Parathyroid adenoma (tissue), 2 donors: ENCODE data around the gene POFUT2.

ENCODE experiments used
- H2AFZ ChIP-seq: fragments of 300-600 bp; sonication (generic); one replicate; pipeline ENCODE4 v1.7.0; 2017; ENCODE audit warnings: antibody characterized with exemption, mild to moderate bottlenecking
- H3K27ac ChIP-seq: fragments of 300-600 bp; sonication (generic); one replicate; pipeline ENCODE4 v1.7.0; 2017
- H3K27me3 ChIP-seq: fragments of 300-600 bp; sonication (generic); one replicate; pipeline ENCODE4 v1.7.0; 2017; ENCODE audit warnings: low read length; ENCODE audit not compliant: control insufficient read depth, insufficient read depth
- H3K36me3 ChIP-seq: fragments of 300-600 bp; sonication (generic); one replicate; pipeline ENCODE4 v1.7.0; 2017; ENCODE audit warnings: low read length; ENCODE audit not compliant: control insufficient read depth, insufficient read depth
- H3K4me1 ChIP-seq: fragments of 300-600 bp; sonication (generic); one replicate; pipeline ENCODE4 v1.7.0; 2017; ENCODE audit warnings: control low read depth
- H3K4me2 ChIP-seq: fragments of 300-600 bp; sonication (generic); one replicate; pipeline ENCODE4 v1.7.0; 2017; ENCODE audit warnings: low read length
- H3K4me3 ChIP-seq: fragments of 300-600 bp; sonication (generic); one replicate; pipeline ENCODE4 v1.7.0; 2017; ENCODE audit warnings: low read depth, low read length
- H3K79me2 ChIP-seq: fragments of 300-600 bp; sonication (generic); one replicate; pipeline ENCODE4 v1.7.0; 2017; ENCODE audit warnings: control low read depth
- H3K9ac ChIP-seq: fragments of 300-600 bp; sonication (generic); one replicate; pipeline ENCODE4 v1.7.0; 2017; ENCODE audit warnings: mild to moderate bottlenecking
- H3K9me3 ChIP-seq: fragments of 300-600 bp; sonication (generic); one replicate; pipeline ENCODE4 v1.7.0; 2017; ENCODE audit warnings: low read length; ENCODE audit not compliant: control insufficient read depth
- TF ChIP-seq, protein P1 (sequence below): fragments of 300-600 bp; sonication (generic); IDR thresholded peaks from one replicate; pipeline ENCODE4 v1.7.0; 2017; ENCODE audit warnings: antibody characterized with exemption, mild to moderate bottlenecking
- donor health status: primary hyperparathyroidism.

Gene POFUT2

DNA sequence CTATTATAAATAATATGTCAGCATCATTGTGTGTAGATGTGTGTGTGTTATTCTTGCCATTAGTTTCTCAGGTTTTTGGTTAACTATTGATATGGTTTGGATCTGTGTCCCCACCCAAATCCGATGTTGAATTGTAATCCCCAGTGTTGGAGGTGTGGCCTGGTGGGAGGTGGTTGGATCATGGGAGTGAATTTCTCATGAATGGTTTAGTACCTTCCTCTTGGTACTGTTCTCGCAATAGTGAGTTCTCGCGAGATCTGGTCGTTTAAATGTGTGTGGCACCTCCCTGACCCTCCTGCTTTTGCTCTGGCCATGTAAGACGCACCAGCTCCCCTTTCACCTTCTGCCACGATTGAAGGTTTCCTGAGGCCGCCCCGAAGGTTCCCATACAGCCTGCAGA lies 9.6 kb upstream of the POFUT2 start:
- no peak overlapping the region for H2AFZ ChIP-seq
- H3K4me1 ChIP-seq: peaks cover 15% of the 10 kb centered on the region
- no peaks in the 10 kb centered on the region for H3K27me3 ChIP-seq
- H3K27ac ChIP-seq: no peak overlapping the region
- no peaks in the 10 kb centered on the region for H3K79me2 ChIP-seq
- no peak overlapping the region for H3K4me3 ChIP-seq
- no peak overlapping the region for H3K4me2 ChIP-seq
- H3K9me3 ChIP-seq: no peaks in the 10 kb centered on the region
- TF ChIP-seq, protein P1, sequence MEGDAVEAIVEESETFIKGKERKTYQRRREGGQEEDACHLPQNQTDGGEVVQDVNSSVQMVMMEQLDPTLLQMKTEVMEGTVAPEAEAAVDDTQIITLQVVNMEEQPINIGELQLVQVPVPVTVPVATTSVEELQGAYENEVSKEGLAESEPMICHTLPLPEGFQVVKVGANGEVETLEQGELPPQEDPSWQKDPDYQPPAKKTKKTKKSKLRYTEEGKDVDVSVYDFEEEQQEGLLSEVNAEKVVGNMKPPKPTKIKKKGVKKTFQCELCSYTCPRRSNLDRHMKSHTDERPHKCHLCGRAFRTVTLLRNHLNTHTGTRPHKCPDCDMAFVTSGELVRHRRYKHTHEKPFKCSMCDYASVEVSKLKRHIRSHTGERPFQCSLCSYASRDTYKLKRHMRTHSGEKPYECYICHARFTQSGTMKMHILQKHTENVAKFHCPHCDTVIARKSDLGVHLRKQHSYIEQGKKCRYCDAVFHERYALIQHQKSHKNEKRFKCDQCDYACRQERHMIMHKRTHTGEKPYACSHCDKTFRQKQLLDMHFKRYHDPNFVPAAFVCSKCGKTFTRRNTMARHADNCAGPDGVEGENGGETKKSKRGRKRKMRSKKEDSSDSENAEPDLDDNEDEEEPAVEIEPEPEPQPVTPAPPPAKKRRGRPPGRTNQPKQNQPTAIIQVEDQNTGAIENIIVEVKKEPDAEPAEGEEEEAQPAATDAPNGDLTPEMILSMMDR: no peak
- no peaks in the 10 kb centered on the region for H3K36me3 ChIP-seq
- no peak overlapping the region for H3K9ac ChIP-seq

DNA sequence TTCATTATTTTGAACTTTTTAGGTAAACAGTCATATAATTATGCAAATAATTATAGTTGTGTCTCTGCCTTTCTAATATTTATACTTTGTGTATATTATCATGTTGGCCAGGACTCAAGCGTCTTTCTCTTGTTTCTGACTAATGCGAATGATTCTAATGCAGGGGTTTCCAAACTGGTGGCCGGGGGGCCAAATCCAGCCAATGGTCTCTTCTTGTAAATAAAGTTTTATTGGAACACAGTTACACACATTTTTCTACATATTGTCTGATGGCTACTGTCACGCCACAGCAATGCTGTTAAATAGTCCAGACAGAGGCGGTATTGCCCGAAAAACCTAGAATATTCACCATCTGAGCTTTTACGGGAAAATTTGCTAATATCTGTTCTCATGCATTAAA lies 8.9 kb upstream of the POFUT2 start:
- Histone ChIP-seq H3K27ac (peak overlapping the region; percentile 92), H3K36me3 (no peaks in the 10 kb centered on the region), H3K4me3 (no peak overlapping the region), H3K4me1 (peaks cover 15% of the 10 kb centered on the region), H3K4me2 (no peak overlapping the region), H3K27me3 (no peaks in the 10 kb centered on the region), H2AFZ (no peak overlapping the region), H3K9ac (no peak overlapping the region), H3K9me3 (no peaks in the 10 kb centered on the region), H3K79me2 (no peaks in the 10 kb centered on the region)
- TF ChIP-seq, protein P1: no peak

DNA sequence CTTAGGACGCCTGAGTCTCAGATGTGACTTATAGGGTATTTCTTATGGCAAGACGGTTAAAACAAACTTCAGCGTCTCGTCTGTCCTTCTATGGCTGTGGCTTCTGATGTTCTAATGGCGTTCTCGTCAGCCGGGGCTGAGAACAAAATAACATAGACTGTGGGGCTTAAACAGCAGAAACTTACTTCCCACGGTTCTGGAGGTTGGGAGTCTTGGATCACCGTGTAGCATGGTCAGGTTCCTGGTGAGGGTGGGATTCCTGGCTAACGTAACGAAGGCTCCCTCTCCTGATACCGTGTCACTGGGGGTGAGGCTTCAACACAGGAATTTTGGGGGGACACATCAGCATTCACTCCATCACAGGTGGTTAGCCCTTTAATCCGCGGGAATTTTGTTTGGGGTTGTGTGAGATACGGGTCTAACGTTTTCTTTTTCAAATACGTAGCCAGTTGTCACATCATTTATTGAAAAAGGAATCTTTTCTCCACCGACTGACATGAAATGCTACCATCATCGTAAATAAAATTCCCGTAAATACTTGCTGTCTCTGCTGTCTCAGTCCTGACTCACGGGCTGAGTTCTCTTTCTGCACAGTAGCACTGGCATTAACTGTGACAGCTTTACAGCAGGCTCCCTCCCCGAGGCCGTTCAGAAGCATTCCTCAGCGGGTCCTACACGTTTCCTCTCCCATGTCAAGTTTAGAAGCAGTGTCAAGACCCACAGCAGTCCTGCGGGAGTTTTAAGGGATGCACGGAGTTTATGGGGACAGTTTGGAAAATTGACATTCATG lies 8.1 kb upstream of the POFUT2 start:
- H3K9ac ChIP-seq: no peak overlapping the region
- H3K79me2 ChIP-seq: no peaks in the 10 kb centered on the region
- no peak overlapping the region for H3K4me2 ChIP-seq
- peaks cover 15% of the 10 kb centered on the region for H3K4me1 ChIP-seq
- no peak overlapping the region for H3K4me3 ChIP-seq
- no peaks in the 10 kb centered on the region for H3K27me3 ChIP-seq
- TF ChIP-seq, protein P1: no peak
- H3K36me3 ChIP-seq: no peaks in the 10 kb centered on the region
- no peak overlapping the region for H2AFZ ChIP-seq
- peak overlapping the region; percentile 92 for H3K27ac ChIP-seq
- H3K9me3 ChIP-seq: no peaks in the 10 kb centered on the region

DNA sequence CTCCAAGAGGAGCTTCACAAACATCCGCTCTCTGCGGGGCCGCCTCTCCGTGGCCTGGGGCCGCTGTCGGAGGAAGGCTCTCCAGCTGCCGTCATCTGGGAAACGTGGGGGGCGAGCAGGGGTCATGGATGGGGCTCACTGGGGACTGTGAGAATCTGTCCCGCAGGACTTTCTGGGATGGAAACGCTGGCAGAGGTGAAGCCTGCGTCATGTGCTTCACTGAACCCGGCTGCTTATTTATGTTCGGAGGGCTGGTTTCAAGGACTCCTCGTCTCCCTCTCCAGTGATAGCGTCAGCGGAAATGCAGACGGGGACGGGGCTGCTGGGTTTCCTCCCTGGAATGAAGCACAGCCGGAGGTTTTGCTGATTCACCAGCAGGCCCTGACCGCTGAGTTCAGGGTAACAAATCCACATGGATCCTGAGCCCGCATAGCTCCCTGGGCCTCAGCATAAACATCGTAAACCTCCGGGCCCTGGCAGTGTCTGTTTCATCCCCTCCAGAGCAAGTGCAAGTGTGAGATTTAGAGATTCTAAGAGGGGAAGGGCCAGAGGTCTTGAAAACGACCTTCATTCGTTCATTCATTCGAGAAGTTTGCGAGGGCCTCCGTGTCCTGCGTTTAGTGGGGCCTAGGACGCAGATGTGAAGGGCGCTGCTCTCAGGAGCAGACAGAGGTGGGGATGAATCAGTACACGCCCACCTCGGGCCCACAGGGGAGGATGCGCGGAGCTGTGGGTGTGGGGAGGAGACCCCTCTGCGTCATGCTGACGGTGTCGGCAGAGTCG lies 7.0 kb upstream of the POFUT2 start:
- Histone ChIP-seq H3K79me2 (no peaks in the 10 kb centered on the region), H3K9me3 (no peaks in the 10 kb centered on the region), H3K4me3 (no peak overlapping the region), H3K9ac (no peak overlapping the region), H3K36me3 (no peaks in the 10 kb centered on the region), H3K27me3 (no peaks in the 10 kb centered on the region), H2AFZ (peak overlapping the region; percentile 69), H3K4me1 (peaks cover 15% of the 10 kb centered on the region), H3K4me2 (no peak overlapping the region), H3K27ac (peak overlapping the region; percentile 92)
- TF ChIP-seq, protein P1: no peak
